GM13976 (cell line): ENCODE results near the gene RBMS2.

Experiments used
- DNase-seq: peaks from one replicate; pipeline ENCODE4 v3.0.0; 2012; ENCODE audit warnings: low spot score
- in situ Hi-C: fragments of 300-500 bp; cut with MboI; formaldehyde crosslinking; loops from one replicate; pipeline ENCODE4 v1.12.0; 2022; ENCODE audit warnings: low sequenced_read_pairs, mixed read lengths, inconsistent platforms; ENCODE audit not compliant: unreplicated experiment
- TF ChIP-seq, protein P1 (sequence below): IDR thresholded peaks from 2 replicates; pipeline ENCODE4 v1.5.1; 2012; ENCODE audit warnings: borderline replicate concordance, mild to moderate bottlenecking; ENCODE audit not compliant: insufficient read depth; ENCODE audit errors: extremely low read depth, missing control alignments, control extremely low read depth

The RBMS2 gene

DNA sequence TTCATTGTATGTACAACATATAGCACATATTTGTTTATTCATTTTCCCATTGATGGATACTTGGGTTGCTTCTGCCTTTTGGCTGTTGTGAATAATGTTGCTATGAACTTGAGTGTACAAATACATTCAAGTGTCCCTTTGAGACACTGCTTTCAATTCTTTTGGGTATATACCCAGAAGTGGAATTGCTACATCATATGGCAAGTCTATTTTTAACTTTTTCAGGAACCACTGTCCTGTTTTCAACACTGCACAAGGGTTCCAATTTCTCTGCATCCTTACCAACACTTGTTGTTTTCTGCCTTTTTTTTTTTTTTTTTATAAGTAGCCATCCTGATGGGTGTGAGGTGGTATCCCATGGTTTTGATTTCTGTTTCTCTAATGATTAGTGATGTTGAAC is 15.9 kb downstream of the RBMS2 start:
- no peak for DNase-seq
- TF ChIP-seq, protein P1, sequence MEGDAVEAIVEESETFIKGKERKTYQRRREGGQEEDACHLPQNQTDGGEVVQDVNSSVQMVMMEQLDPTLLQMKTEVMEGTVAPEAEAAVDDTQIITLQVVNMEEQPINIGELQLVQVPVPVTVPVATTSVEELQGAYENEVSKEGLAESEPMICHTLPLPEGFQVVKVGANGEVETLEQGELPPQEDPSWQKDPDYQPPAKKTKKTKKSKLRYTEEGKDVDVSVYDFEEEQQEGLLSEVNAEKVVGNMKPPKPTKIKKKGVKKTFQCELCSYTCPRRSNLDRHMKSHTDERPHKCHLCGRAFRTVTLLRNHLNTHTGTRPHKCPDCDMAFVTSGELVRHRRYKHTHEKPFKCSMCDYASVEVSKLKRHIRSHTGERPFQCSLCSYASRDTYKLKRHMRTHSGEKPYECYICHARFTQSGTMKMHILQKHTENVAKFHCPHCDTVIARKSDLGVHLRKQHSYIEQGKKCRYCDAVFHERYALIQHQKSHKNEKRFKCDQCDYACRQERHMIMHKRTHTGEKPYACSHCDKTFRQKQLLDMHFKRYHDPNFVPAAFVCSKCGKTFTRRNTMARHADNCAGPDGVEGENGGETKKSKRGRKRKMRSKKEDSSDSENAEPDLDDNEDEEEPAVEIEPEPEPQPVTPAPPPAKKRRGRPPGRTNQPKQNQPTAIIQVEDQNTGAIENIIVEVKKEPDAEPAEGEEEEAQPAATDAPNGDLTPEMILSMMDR, result no peak
- in situ Hi-C loops, result no loop called here

DNA sequence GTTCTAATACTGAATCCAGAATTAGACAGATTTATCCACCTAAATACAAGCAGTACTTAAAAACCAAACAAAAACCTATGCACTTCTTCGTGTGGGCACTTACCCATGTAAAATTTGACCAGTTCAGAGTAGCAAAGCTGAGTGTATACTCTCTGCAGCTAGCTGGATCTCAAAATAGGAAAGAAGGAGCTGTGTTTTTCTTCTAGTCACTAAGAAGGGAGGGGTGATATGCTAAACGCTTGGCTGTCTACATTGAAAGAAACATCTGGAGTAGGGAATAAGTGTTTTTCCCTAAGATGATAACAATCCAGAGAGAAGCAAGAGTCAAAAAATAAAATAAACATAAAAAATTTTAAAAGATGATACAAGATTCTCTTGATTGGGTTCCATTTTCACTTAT is 20.0 kb downstream of the RBMS2 start:
- no peak for DNase-seq
- TF ChIP-seq, protein P1, result no peak
- in situ Hi-C loops, result no loop called here

DNA sequence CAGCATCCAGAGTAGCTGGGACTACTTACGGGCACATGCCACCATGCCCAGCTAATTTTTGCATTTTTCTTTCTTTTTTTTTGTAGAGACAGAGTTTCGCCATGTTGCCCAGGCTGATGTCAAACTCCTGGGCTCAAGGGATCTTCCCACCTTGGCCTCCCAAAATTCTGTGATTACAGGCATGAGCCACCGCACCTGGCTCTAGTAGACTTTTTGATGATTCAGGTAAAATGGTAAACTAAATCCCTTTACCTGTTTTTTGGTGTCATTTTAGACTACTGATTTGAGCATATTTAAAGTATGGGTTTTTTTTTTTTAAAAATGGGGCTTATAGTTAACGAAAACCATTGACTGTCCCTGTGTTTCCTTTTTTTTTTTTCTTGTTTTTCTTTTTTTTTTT is 20.5 kb downstream of the RBMS2 start:
- in situ Hi-C loops, result no loop called here
- TF ChIP-seq, protein P1, result no peak
- DNase-seq, result no peak

DNA sequence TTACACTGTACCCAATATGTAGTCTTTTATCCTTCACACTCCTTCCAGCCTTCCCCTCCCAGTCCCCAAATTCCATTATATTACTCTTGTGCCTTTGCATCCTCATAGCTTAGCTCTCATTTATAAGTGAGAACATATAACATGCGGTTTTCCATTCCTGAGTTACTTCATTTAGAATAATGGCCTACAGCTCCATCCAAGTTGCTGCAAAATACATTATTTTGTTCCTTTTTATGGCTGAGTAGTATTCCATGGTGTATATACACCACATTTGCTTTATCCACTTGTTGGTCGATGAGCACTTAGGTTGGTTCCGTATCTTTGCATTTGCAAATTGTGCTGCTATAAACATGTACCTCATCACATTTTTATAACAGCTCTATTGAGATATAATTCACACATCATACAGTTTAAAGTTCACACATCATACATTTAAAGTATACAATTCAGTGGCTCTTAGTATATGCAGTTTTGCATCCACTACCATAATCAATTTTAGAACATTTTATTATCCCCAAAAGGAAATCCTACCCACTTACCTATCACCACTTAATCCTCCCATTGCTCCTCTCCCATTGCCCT is 23.5 kb downstream of the RBMS2 start:
- TF ChIP-seq, protein P1, result no peak
- in situ Hi-C loops, result no loop called here
- DNase-seq, result no peak

- in situ Hi-C loops, result no loop called here
- no peak for DNase-seq
- TF ChIP-seq, protein P1, result no peak
Observed at GRCh38 chr12:56546680-56547079, 25.1 kb downstream of the RBMS2 start.

DNA sequence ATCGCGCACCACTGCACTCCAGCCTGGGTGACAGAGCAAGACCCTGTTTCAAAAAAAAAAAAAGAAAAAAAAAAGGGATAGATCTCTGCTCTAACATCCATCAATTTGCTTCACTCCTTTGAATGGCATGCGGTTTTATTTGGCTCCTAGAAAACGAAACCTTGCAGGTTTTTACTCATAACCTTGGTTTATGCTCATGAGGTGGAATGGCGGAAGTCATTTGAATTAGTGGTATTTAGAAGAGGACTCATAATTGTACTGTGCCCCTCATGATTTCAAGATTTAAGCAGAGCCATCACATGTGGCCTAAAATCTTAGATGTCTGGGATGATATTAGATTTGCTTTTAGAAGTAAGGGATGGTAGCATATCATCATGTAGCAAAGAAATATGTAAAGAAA is 29.4 kb downstream of the RBMS2 start:
- TF ChIP-seq, protein P1, result no peak
- no peak for DNase-seq
- in situ Hi-C loops, result no loop called here

- TF ChIP-seq, protein P1, result no peak
- in situ Hi-C loops, result no loop called here
- DNase-seq, result peak; percentile 60
Observed at GRCh38 chr12:56565510-56566101, 44.0 kb downstream of the RBMS2 start.
